K562 (cell line): ENCODE results near the gene TEKT2. TPM values are rescaled to one million over a fixed set of nuclear protein-coding genes. Genes with fewer than 3 reads are reported as not detected.

Experiments used
- ATAC-seq: fragments of 200-7000 bp; cut with Tn5 transposase; 3 replicates; pipeline ENCODE4 v1.9.1; 2020; ENCODE audit warnings: moderate library complexity
- BruUV-seq: library from RNA; stranded (reverse); fragments of 400-500 nt; replicated peaks from 2 replicates; lab custom pipeline; 2021; lab: Mats Ljungman, UMichigan
- CTCF ChIA-PET: fragments of 300-600 bp; formaldehyde crosslinking; extraction: SDS; loops from one replicate; lab custom pipeline; 2021; ENCODE audit warnings: low intra/inter-chr PET ratio; lab: Yijun Ruan, JAX
- POLR2A ChIA-PET: fragments of 300-600, 350-650 bp; sonication (Branson Sonifier 250); formaldehyde crosslinking; extraction: SDS; loops from one replicate; lab custom pipeline; 2021; ENCODE audit warnings: antibody characterized with exemption, inconsistent platforms; lab: Yijun Ruan, JAX
- DNase-seq, 4 experiments: peaks; one replicate each; pipeline versions ENCODE4 v3.0.0 to v3.0.0-alpha.2; 2011 to 2018; ENCODE audit warnings: low spot score in 3 of 4, mixed read lengths in 3 of 4; ENCODE audit errors: extremely low read depth in 1 of 4
- FAIRE-seq: peaks from 2 replicates; lab custom pipeline; 2011; peaks lifted over from hg19 to GRCh38; lab: Jason Lieb, UNC
- H2AFZ ChIP-seq: 2 replicates; pipeline ENCODE4 v1.6.0; 2011; ENCODE audit warnings: low read depth, low read length, control low read depth, inconsistent platforms
- H3K27ac ChIP-seq: fragments of 200-600 bp; 3 replicates; pipeline ENCODE4 v1.8.0; 2011; ENCODE audit warnings: low read depth, mild to moderate bottlenecking, control low read depth, inconsistent platforms, low read length, moderate library complexity, mixed read lengths; ENCODE audit errors: extremely low read depth
- H3K27me3 ChIP-seq, 2 experiments: fragments of 300-600 bp in 1 of 2; 2 replicates in 1 of 2; 3 replicates in 1 of 2; pipeline versions ENCODE4 v1.6.0 to v1.8.0; 2011; ENCODE audit warnings: inconsistent platforms in 2 of 2, low read length in 2 of 2, mild to moderate bottlenecking in 1 of 2, mixed read lengths in 1 of 2, moderate library complexity in 1 of 2; ENCODE audit not compliant: control insufficient read depth in 2 of 2, insufficient read depth in 2 of 2
- H3K36me3 ChIP-seq: fragments of 300-600 bp; 3 replicates; pipeline ENCODE4 v1.8.0; 2011; ENCODE audit warnings: mild to moderate bottlenecking, low read length, inconsistent platforms; ENCODE audit not compliant: control insufficient read depth, insufficient read depth
- H3K4me1 ChIP-seq, 2 experiments: fragments of 200-600 bp in 1 of 2; replicated peaks in 1 of 2; 2 replicates in 1 of 2; 3 replicates in 1 of 2; pipeline versions ENCODE4 v1.5.1 to v1.8.0; 2011; ENCODE audit warnings: inconsistent platforms in 2 of 2, low read length in 2 of 2, mild to moderate bottlenecking in 1 of 2, mixed read lengths in 1 of 2, moderate library complexity in 1 of 2; ENCODE audit not compliant: control insufficient read depth in 2 of 2, insufficient read depth in 2 of 2
- H3K4me2 ChIP-seq: 2 replicates; pipeline ENCODE4 v1.6.1; 2011; ENCODE audit warnings: low read length, control low read depth, inconsistent platforms, mixed read lengths; ENCODE audit not compliant: insufficient read depth
- H3K4me3 ChIP-seq: fragments of 200-600 bp; sonication (generic), shearing (Covaris generic); 2 replicates; pipeline ENCODE4 v1.5.1; 2016; ENCODE audit warnings: control low read depth, inconsistent platforms
- H3K79me2 ChIP-seq: fragments of 200-600 bp; 3 replicates; pipeline ENCODE4 v1.8.0; 2011; ENCODE audit warnings: low read length, inconsistent platforms; ENCODE audit not compliant: control insufficient read depth, insufficient read depth
- H3K9ac ChIP-seq, 2 experiments: 2 replicates each; pipeline versions ENCODE4 v1.6.0 to v1.6.1; 2011; ENCODE audit warnings: low read depth in 2 of 2, low read length in 2 of 2, control low read depth in 1 of 2, inconsistent platforms in 1 of 2, mild to moderate bottlenecking in 1 of 2, mixed read lengths in 1 of 2; ENCODE audit not compliant: insufficient read depth in 1 of 2
- H3K9me1 ChIP-seq: one replicate; pipeline ENCODE4 v1.6.0; 2011; ENCODE audit warnings: inconsistent platforms, mild to moderate bottlenecking, low read length, moderate library complexity; ENCODE audit not compliant: control insufficient read depth, insufficient read depth
- H3K9me3 ChIP-seq: replicated peaks from 2 replicates; pipeline ENCODE4 v1.5.1; 2011; ENCODE audit warnings: low read depth, low read length, inconsistent platforms; ENCODE audit not compliant: control insufficient read depth, insufficient read depth
- H4K20me1 ChIP-seq: replicated peaks from 2 replicates; pipeline ENCODE4 v1.6.1; 2011; ENCODE audit warnings: low read length, inconsistent platforms, mixed read lengths; ENCODE audit not compliant: control insufficient read depth, insufficient read depth
- KHSRP ChIP-seq: fragments of 450-650 bp; IDR thresholded peaks from 2 replicates; pipeline ENCODE4 v1.6.1; 2017
- KLF10 ChIP-seq: fragments of 250-450 bp; sonication (Bioruptor Pico); IDR thresholded peaks from 2 replicates; pipeline ENCODE4 v1.6.1; 2021; ENCODE audit warnings: matching md5 sums
- ZNF764 ChIP-seq: fragments of 250-450 bp; sonication (Bioruptor Pico); IDR thresholded peaks from 2 replicates; pipeline ENCODE4 v1.4.0; 2020; ENCODE audit warnings: low read depth, mild to moderate bottlenecking, moderate library complexity
- WGBS: fragments of 100-300 bp; shearing (Covaris generic); methylation state at CpG from one replicate; pipeline ENCODE4 v1.1.6; 2016; ENCODE audit warnings: low coverage, mixed read lengths; ENCODE audit not compliant: insufficient coverage; ENCODE audit errors: missing lambda C conversion rate; 5-methylcytosine and 5-hydroxymethylcytosine counted together
- in situ Hi-C: fragments of 300-500 bp; cut with MboI; formaldehyde crosslinking; loops from 4 replicates; pipeline ENCODE4 v1.15.0; 2018; ENCODE audit warnings: inconsistent platforms, mixed read lengths
- intact Hi-C: fragments of 100-400 bp; cut with micrococcal nuclease; formaldehyde crosslinking; loops from 2 replicates; pipeline ENCODE4 v1.14.2; 2022
- polyA plus RNA-seq, 8 experiments: library from polyadenylated mRNA; depleted of rRNA in 4 of 8; stranded (reverse) in 5 of 8; unstranded in 3 of 8; fragments of >200 nt; fragmentation: Nextera tagmentation in 2 of 8; fragmentation: Illumina TruSeq in 1 of 8; extraction: Ambion mirVana in 2 of 8; extraction: Trizol in 1 of 8; gene quantifications; 2 replicates each; pipeline versions ENCODE4 v1.2.1 to v1.2.3, GENCODE V29; 2011 to 2014; ENCODE audit warnings: inconsistent platforms in 1 of 8, missing spikeins in 1 of 8
- total RNA-seq, 7 experiments: library from RNA; depleted of rRNA in 6 of 7; stranded (reverse); fragments of >200 nt in 6 of 7; fragmentation: Illumina TruSeq in 2 of 7; extraction: Trizol in 2 of 7; gene quantifications; 2 replicates each; pipeline versions ENCODE4 v1.2.1 to v1.2.3, GENCODE V29; 2011 to 2021; ENCODE audit warnings: low replicate concordance in 1 of 7
- TF ChIP-seq, protein P1 (sequence below), 3 experiments: fragments of 200-800 bp in 1 of 3; sonication (Bioruptor generic) in 1 of 3; sonication (generic) in 1 of 3; formaldehyde crosslinking in 1 of 3; IDR thresholded peaks; 2 replicates each; pipeline versions ENCODE4 v1.6.1 to v1.8.0; 2016 to 2022; ENCODE audit warnings: mild to moderate bottlenecking in 2 of 3, missing compliant biosample characterization in 2 of 3, missing genetic modification characterization in 2 of 3, missing genetic modification reagents in 1 of 3

The TEKT2 gene
- total and polyA plus RNA-seq, 9 of the 15 experiments (the other 6 are each of a cell fraction or from before 2014, with no cell fraction given): 0.06 to 0.94 (median 0.30) TPM; not detected in 1

- H3K79me2 ChIP-seq: no peaks in the 10 kb centered on the region
- CTCF ChIA-PET: interaction anchor here (0.7 to 5.8 kb wide), 7 partner anchors 15 to 835 kb away, joined by 3 to 116 read pairs (median 4); partner anchors contain the start of gene TRAPPC3
- no TSS peak for BruUV-seq
- intact Hi-C loops (loop anchor here (1.0 kb wide), 1 partner anchor 34 kb away; no protein-coding TSS in a partner anchor), in situ Hi-C loops (no loop called here)
- H3K4me3 ChIP-seq: no peak overlapping the region
- H3K4me1 ChIP-seq: peaks cover 5 to 6% of the 10 kb centered on the region in 2 experiments; a peak in 3 of 5 replicates
- no peak for ATAC-seq
- H3K27ac ChIP-seq: no peak overlapping the region
- DNase-seq: no peak
- H3K36me3 ChIP-seq: peaks cover 28% of the 10 kb centered on the region
- H2AFZ ChIP-seq: no peak overlapping the region
- no peak for FAIRE-seq
- 0 out of 4 replicates have a peak overlapping the region, but pooled peaks of 1 of the 2 experiments have one; percentile 41 for H3K9ac ChIP-seq
- POLR2A ChIA-PET: interaction anchor here (0.6 to 1.3 kb wide), 6 partner anchors 9 to 38 kb away, joined by 3 to 4 read pairs (median 3); no protein-coding TSS in a partner anchor
- H3K9me1 ChIP-seq: no peaks in the 10 kb centered on the region
- H4K20me1 ChIP-seq: no peaks in the 10 kb centered on the region
- H3K27me3 ChIP-seq: no peaks in the 10 kb centered on the region
- 48% methylated on average over 6 of the region's 6 CpGs for WGBS
- H3K4me2 ChIP-seq: no peak overlapping the region
- no peak for TF ChIP-seq KHSRP
- TF ChIP-seq ZNF764 (CRISPR knock-in tag): no peak
- TF ChIP-seq, protein P1, sequence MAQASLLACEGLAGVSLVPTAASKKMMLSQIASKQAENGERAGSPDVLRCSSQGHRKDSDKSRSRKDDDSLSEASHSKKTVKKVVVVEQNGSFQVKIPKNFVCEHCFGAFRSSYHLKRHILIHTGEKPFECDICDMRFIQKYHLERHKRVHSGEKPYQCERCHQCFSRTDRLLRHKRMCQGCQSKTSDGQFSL (CRISPR knock-in tag; IDR thresholded peaks at IDR 0.05): 0 out of 2 replicates have a peak, but pooled peaks have one; percentile 3
- TF ChIP-seq, protein P1 (tag; IDR thresholded peaks at IDR 0.05): no peak
- no peak for TF ChIP-seq KLF10 (CRISPR knock-in tag)
- TF ChIP-seq, all 486 proteins: peak for 1
- no peaks in the 10 kb centered on the region for H3K9me3 ChIP-seq
Observed at GRCh38 chr1:36134031-36134430, 50.1 kb downstream of the TEKT2 start.
